Measurements from ENCODE around the gene RAB7B.

DNA sequence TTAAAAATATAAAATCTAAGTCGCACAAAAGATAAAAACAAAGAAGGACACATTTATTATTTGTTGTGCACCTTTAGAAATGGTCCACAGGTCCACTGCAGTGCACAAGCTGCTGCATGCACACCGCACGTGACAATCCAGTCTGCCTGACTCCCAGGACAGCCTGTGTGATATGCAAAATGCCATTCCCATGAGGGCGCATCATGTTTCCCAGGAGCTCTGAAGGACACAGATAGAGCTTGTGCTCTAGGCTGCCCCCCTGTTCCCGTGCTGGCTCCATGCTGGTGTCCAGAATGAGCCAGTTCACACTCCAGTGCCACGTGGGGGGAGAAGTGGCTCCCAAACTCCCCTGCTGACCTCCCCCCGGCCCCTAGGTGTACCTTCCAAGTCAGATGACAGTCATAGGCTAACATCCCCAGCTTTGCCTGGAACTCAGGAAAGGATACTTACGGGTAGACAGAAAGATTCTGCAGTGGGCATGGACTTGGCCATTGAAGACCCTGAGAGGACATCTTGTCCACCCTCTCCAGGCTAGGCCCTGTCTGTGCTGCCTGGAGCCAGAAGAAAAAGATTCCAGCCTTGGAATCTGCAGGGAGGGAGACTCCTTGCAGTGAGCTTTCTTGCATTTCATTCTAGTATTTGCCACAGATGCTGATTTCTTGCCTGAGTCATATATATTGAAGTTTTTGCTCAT lies 26.3 kb downstream of the RAB7B start:
- 0 out of 2 replicates have a peak, but pooled peaks have one; percentile 17 for TF ChIP-seq CTCF (conservative IDR thresholded peaks at IDR 0.05; ENCODE audit: low read depth, low read length)
- no peak for TF ChIP-seq CEBPB (IDR thresholded peaks at IDR 0.05; ENCODE audit: low read depth, low read length)
- TF ChIP-seq POLR2A (IDR thresholded peaks at IDR 0.05; ENCODE audit: low read depth, low read length) = no peak
- peak; percentile 57 for TF ChIP-seq USF2 (IDR thresholded peaks at IDR 0.05; ENCODE audit: low read depth, low read length)
- no peak for TF ChIP-seq MAFK (IDR thresholded peaks at IDR 0.05; ENCODE audit: low read depth, low read length)
- TF ChIP-seq FOS (IDR thresholded peaks at IDR 0.05; ENCODE audit: low read depth, low read length) = no peak
- no peak for TF ChIP-seq RAD21 (IDR thresholded peaks at IDR 0.05; ENCODE audit: low read length)
- no peak for TF ChIP-seq MXI1 (IDR thresholded peaks at IDR 0.05; ENCODE audit: borderline replicate concordance, low read depth, low read length)
- TF ChIP-seq, protein P1, sequence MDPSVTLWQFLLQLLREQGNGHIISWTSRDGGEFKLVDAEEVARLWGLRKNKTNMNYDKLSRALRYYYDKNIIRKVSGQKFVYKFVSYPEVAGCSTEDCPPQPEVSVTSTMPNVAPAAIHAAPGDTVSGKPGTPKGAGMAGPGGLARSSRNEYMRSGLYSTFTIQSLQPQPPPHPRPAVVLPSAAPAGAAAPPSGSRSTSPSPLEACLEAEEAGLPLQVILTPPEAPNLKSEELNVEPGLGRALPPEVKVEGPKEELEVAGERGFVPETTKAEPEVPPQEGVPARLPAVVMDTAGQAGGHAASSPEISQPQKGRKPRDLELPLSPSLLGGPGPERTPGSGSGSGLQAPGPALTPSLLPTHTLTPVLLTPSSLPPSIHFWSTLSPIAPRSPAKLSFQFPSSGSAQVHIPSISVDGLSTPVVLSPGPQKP (IDR thresholded peaks at IDR 0.05; ENCODE audit: borderline replicate concordance, low read depth, low read length) = no peak
- TF ChIP-seq SMC3 (IDR thresholded peaks at IDR 0.05; ENCODE audit: low read depth, low read length) = peak; percentile 3; the same call in 1 of the 2 replicates
- TF ChIP-seq NFE2L2 (IDR thresholded peaks at IDR 0.05; ENCODE audit: low read depth, low read length) = no peak

Data from IMR-90 (cell line).